Activated gamma-delta T cell treated with anti-CD3 and anti-CD28 coated beads, Interleukin-2, amount 50 U/mL, for 16 hours (primary cell): ENCODE results near the gene RAB3C.

Source experiments
- DNase-seq: peaks from one replicate; pipeline ENCODE4 v3.0.0-alpha.2; 2020; ENCODE audit warnings: low read depth

The RAB3C gene

GRCh38 chr5:58736214-58736613 lies 153.3 kb downstream of the RAB3C start:
- DNase-seq = no peak

GRCh38 chr5:58737671-58738070 lies 154.8 kb downstream of the RAB3C start:
- no peak for DNase-seq

- DNase-seq = no peak
Observed at GRCh38 chr5:58738336-58738735, 155.5 kb downstream of the RAB3C start.

GRCh38 chr5:58739051-58739450 lies 156.2 kb downstream of the RAB3C start:
- DNase-seq = no peak

- DNase-seq = no peak
Observed at GRCh38 chr5:58740956-58741355, 158.1 kb downstream of the RAB3C start.

GRCh38 chr5:58745350-58745749 lies 162.5 kb downstream of the RAB3C start:
- no peak for DNase-seq

- DNase-seq = no peak
Observed at GRCh38 chr5:58746321-58746720, 163.4 kb downstream of the RAB3C start.

GRCh38 chr5:58750036-58750435 lies 167.2 kb downstream of the RAB3C start:
- no peak for DNase-seq

- no peak for DNase-seq
Observed at GRCh38 chr5:58751222-58751837, 168.5 kb downstream of the RAB3C start.

GRCh38 chr5:58752104-58752503 lies 169.2 kb downstream of the RAB3C start:
- DNase-seq = no peak

GRCh38 chr5:58753446-58753845 lies 170.6 kb downstream of the RAB3C start:
- DNase-seq = no peak

GRCh38 chr5:58754250-58754649 lies 171.4 kb downstream of the RAB3C start:
- no peak for DNase-seq

- DNase-seq = no peak
Observed at GRCh38 chr5:58755397-58755796, 172.5 kb downstream of the RAB3C start.

- DNase-seq = no peak
Observed at GRCh38 chr5:58759745-58760144, 176.9 kb downstream of the RAB3C start.

- DNase-seq = no peak
Observed at GRCh38 chr5:58760222-58760621, 177.3 kb downstream of the RAB3C start.

GRCh38 chr5:58761407-58761806 lies 178.5 kb downstream of the RAB3C start:
- no peak for DNase-seq

- DNase-seq = no peak
Observed at GRCh38 chr5:58763390-58763789, 180.5 kb downstream of the RAB3C start.

- no peak for DNase-seq
Observed at GRCh38 chr5:58764199-58764598, 181.3 kb downstream of the RAB3C start.

- DNase-seq = no peak
Observed at GRCh38 chr5:58765058-58765457, 182.2 kb downstream of the RAB3C start.

GRCh38 chr5:58767104-58767503 lies 184.2 kb downstream of the RAB3C start:
- no peak for DNase-seq

- no peak for DNase-seq
Observed at GRCh38 chr5:58770136-58770535, 187.3 kb downstream of the RAB3C start.

- DNase-seq = no peak
Observed at GRCh38 chr5:58771796-58772195, 188.9 kb downstream of the RAB3C start.

- DNase-seq = no peak
Observed at GRCh38 chr5:58773744-58774441, 191.0 kb downstream of the RAB3C start.

GRCh38 chr5:58774937-58775336 lies 192.1 kb downstream of the RAB3C start:
- DNase-seq = no peak
